NT2/D1 (cell line): Measurements from ENCODE around the gene TMEM273.

ENCODE experiments used
- DNase-seq: peaks from one replicate; pipeline ENCODE4 v3.0.0-alpha.2; 2011; ENCODE audit warnings: low read depth, low spot score
- H3K27me3 ChIP-seq: 2 replicates; pipeline ENCODE4 v1.6.0; 2011; ENCODE audit warnings: mild to moderate bottlenecking; ENCODE audit not compliant: insufficient read length, insufficient read depth
- H3K36me3 ChIP-seq: 2 replicates; pipeline ENCODE4 v1.6.1; 2011; ENCODE audit warnings: mild to moderate bottlenecking, low read length, mixed read lengths; ENCODE audit not compliant: insufficient read depth, insufficient read length
- H3K4me1 ChIP-seq: 2 replicates; pipeline ENCODE4 v1.5.1; 2011; ENCODE audit not compliant: insufficient read depth, insufficient read length
- H3K4me3 ChIP-seq: 2 replicates; pipeline ENCODE4 v1.5.1; 2011; ENCODE audit warnings: low read depth; ENCODE audit not compliant: insufficient read length
- H3K9ac ChIP-seq: 2 replicates; pipeline ENCODE4 v1.6.0; 2011; ENCODE audit warnings: low read depth; ENCODE audit not compliant: insufficient read length
- H3K9me3 ChIP-seq: 2 replicates; pipeline ENCODE4 v1.5.1; 2011; ENCODE audit warnings: mild to moderate bottlenecking, low read length; ENCODE audit not compliant: insufficient read depth
- SUZ12 ChIP-seq: IDR thresholded peaks from 2 replicates; pipeline ENCODE4 v1.6.1; 2011; ENCODE audit not compliant: insufficient read length, insufficient read depth; ENCODE audit errors: extremely low read depth
- YY1 ChIP-seq: IDR thresholded peaks from 2 replicates; pipeline ENCODE4 v1.6.1; 2011; ENCODE audit not compliant: insufficient read length, insufficient read depth
- ZNF274 ChIP-seq: IDR thresholded peaks from 2 replicates; pipeline ENCODE4 v1.6.1; 2011; ENCODE audit warnings: mild to moderate bottlenecking, low read depth, low read length

The TMEM273 gene

DNA sequence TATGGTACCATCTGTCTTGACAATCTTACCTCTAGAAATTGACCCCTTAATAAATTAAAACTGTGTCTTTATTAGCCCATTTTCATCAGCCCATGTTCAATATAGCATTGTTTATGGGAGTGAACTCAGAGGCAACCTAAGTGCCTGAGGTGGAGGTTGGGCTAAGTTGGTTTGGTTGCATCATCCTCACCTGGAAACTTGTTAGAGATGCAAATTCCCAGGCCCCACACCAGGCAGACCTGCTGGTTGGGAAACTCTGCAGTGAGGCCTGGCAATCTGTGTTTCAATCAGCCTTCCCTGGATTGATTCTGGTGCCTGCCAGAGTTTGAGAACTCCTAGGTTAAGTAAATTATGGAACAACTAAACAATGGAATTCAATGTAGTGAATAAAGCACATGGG, 44.9 kb downstream of the TMEM273 start:
- H3K9me3 ChIP-seq, result no peaks in the 10 kb centered on the region
- DNase-seq, result no peak

DNA sequence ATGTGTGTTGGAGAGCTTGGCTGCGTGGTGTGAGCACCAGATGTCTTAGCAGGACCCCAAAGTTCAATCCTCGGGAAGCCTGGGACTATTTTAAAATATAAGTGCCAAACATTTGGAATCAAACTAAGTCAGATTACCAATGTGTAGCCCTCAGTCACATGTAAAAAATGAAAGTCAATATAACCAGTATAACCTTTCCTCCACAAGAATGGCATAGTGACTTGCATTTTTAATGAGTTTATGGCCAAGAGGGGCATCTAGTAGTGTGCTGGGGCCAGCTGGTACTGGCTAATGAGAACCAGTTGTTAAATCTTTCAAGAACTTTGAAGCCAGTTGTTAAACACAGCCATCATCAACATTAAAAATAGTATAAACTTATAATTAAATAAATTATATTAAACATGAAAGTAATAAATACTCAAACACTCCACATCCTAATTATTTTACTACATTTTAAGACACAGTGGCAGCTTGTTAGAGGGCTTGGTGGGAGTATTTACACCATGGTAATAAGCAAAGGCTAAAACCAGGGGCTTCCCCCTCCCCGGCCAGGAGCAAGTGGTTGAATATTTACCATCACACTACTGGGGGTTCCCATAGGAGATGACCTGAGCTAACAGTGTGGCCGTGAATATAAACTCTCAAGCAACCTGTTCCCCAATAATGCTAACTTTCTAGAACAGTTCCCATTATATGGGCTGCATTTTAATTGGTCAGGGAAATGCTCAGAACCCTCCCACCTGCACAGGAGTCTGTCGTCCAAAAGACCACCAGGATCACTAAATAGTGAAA, 46.5 kb downstream of the TMEM273 start:
- H3K9me3 ChIP-seq, result no peaks in the 10 kb centered on the region
- no peaks in the 10 kb centered on the region for H3K27me3 ChIP-seq
- H3K4me1 ChIP-seq, result peaks cover 10% of the 10 kb centered on the region
- H3K9ac ChIP-seq, result no peak overlapping the region
- no peak for TF ChIP-seq SUZ12
- TF ChIP-seq YY1, result no peak
- TF ChIP-seq ZNF274, result no peak
- DNase-seq, result no peak
- no peak overlapping the region for H3K4me3 ChIP-seq
- no peaks in the 10 kb centered on the region for H3K36me3 ChIP-seq

More for the DNA sequence above, 44.9 kb downstream of the TMEM273 start:
- Histone ChIP-seq H3K4me3 (no peak overlapping the region), H3K9ac (no peak overlapping the region), H3K4me1 (peaks cover 10% of the 10 kb centered on the region), H3K27me3 (no peaks in the 10 kb centered on the region), H3K36me3 (no peaks in the 10 kb centered on the region)
- TF ChIP-seq YY1, result no peak
- no peak for TF ChIP-seq ZNF274
- TF ChIP-seq SUZ12, result no peak

- H3K9ac ChIP-seq, result no peak overlapping the region
- peaks cover 10% of the 10 kb centered on the region for H3K4me1 ChIP-seq
- DNase-seq, result no peak
- H3K27me3 ChIP-seq, result no peaks in the 10 kb centered on the region
- H3K36me3 ChIP-seq, result no peaks in the 10 kb centered on the region
- TF ChIP-seq ZNF274, result no peak
- no peak for TF ChIP-seq YY1
- no peak for TF ChIP-seq SUZ12
- no peaks in the 10 kb centered on the region for H3K9me3 ChIP-seq
- no peak overlapping the region for H3K4me3 ChIP-seq
These were observed 47.6 kb downstream of the TMEM273 start for GRCh38 chr10:49140304-49141177.

DNA sequence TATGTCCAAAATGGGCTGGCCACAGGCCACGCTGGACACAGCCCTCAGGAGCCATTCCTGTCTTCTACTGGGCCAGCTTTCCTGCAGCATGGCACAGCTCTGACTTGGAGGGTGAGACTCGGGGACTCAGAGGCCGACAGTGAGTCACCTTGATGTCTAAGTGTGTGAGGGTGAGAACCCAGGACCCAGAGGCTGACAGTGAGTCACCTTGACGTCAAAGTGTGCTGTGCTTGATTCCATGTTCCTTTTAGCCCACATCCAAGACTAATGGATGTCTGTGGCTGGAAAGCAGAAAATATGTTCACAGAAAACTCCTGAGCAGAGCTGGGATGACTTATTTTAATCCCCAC, 48.4 kb downstream of the TMEM273 start:
- Histone ChIP-seq H3K9ac (no peak overlapping the region), H3K4me1 (peaks cover 10% of the 10 kb centered on the region), H3K4me3 (no peak overlapping the region), H3K36me3 (no peaks in the 10 kb centered on the region), H3K9me3 (no peaks in the 10 kb centered on the region), H3K27me3 (no peaks in the 10 kb centered on the region)
- TF ChIP-seq YY1 (no peak), SUZ12 (no peak), ZNF274 (no peak)
- no peak for DNase-seq

DNA sequence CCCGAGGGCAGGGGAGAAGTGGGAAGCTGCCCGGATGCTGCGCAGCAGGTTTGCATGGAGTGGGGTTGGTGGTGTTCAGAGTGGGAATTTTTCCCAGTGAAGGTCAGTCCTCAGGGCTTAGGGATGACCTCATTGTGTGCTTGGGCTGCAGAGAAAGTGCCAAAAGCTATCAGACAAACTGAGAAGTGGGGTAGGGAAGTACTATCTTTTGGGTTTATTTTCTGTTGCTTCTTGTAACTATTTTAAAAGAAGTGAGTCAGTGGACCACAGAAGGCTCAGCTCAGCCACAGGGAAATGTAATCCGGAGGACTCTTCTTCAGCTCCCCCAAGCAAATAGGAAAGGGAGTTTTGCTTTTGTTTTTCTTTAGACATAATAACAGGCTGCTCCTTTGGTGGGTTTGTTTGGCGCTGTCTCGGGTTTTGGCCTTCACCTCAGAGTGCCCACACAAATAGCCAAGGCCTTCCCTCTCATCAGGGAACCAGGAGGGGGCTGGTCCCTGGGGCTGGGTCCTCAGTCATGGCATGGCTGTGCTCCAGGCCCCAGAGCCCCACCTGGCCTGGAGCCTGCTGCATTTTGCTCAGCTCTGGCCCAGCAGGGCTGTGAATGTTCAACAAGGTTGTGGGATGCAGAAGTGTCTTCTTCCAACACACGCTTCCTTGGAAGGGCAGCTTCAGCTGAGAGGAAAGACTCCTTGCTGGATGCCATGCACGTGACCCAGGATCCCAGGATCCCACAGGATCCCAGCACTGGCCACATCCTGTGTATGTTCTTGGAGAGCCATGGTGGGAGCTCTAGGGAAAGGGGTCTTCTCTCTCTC, 49.0 kb downstream of the TMEM273 start:
- Histone ChIP-seq H3K4me3 (no peak overlapping the region), H3K4me1 (peaks cover 10% of the 10 kb centered on the region), H3K27me3 (no peaks in the 10 kb centered on the region), H3K9me3 (no peaks in the 10 kb centered on the region), H3K9ac (no peak overlapping the region), H3K36me3 (no peaks in the 10 kb centered on the region)
- TF ChIP-seq ZNF274, result no peak
- no peak for TF ChIP-seq SUZ12
- TF ChIP-seq YY1, result no peak
- no peak for DNase-seq

- Histone ChIP-seq H3K4me1 (peaks cover 10% of the 10 kb centered on the region), H3K4me3 (no peak overlapping the region), H3K36me3 (no peaks in the 10 kb centered on the region), H3K9ac (no peak overlapping the region), H3K27me3 (no peaks in the 10 kb centered on the region), H3K9me3 (no peaks in the 10 kb centered on the region)
- no peak for DNase-seq
- TF ChIP-seq ZNF274, result no peak
- no peak for TF ChIP-seq SUZ12
- no peak for TF ChIP-seq YY1
These were observed 49.8 kb downstream of the TMEM273 start for GRCh38 chr10:49138361-49138891.
